OCI-LY3 (cell line): ENCODE measurements around the gene ZSCAN25.

Experiments
- H2AFZ ChIP-seq: fragments of 200-600, 300-600 bp; shearing (Covaris generic); 2 replicates; pipeline ENCODE4 v1.6.0; 2014; ENCODE audit warnings: antibody characterized with exemption, low read depth, low read length
- H3K27ac ChIP-seq: fragments of 200-600, 300-600 bp; sonication (generic); 2 replicates; pipeline ENCODE4 v1.5.1; 2014; ENCODE audit warnings: mild to moderate bottlenecking, low read length, moderate library complexity, mixed read lengths
- H3K27me3 ChIP-seq: fragments of 200-600, 300-600 bp; sonication (generic); 2 replicates; pipeline ENCODE4 v1.6.1; 2014; ENCODE audit warnings: low read depth, low read length, mixed read lengths
- H3K36me3 ChIP-seq: fragments of 200-600, 300-600 bp; sonication (generic); replicated peaks from 2 replicates; pipeline ENCODE3; 2014; ENCODE audit warnings: low read depth, low read length, mixed read lengths
- H3K4me1 ChIP-seq: fragments of 300-600, 200-600 bp; sonication (generic); 2 replicates; pipeline ENCODE4 v1.6.1; 2014; ENCODE audit warnings: low read length, mixed read lengths
- H3K4me2 ChIP-seq: fragments of 200-600, 300-600 bp; sonication (generic); 2 replicates; pipeline ENCODE4 v1.6.1; 2014; ENCODE audit warnings: low read length, mixed read lengths
- H3K4me3 ChIP-seq: fragments of 300-600, 200-600 bp; sonication (generic); 2 replicates; pipeline ENCODE4 v1.5.1; 2014; ENCODE audit warnings: antibody characterized with exemption, mild to moderate bottlenecking, low read length, moderate library complexity
- H3K79me2 ChIP-seq: fragments of 300-600, 200-600 bp; shearing (Covaris generic); 2 replicates; pipeline ENCODE4 v1.6.1; 2014; ENCODE audit warnings: mild to moderate bottlenecking, low read length, mixed read lengths
- H3K9ac ChIP-seq: fragments of 300-600, 200-600 bp; shearing (Covaris generic); 2 replicates; pipeline ENCODE4 v1.6.0; 2014; ENCODE audit warnings: mild to moderate bottlenecking, low read length, moderate library complexity
- H3K9me3 ChIP-seq: fragments of 200-600, 300-600 bp; shearing (Covaris generic); 2 replicates; pipeline ENCODE4 v1.6.1; 2014; ENCODE audit warnings: low read length, mixed read lengths; ENCODE audit not compliant: insufficient read depth
- H4K20me1 ChIP-seq: fragments of 200-600, 300-600 bp; sonication (generic); 2 replicates; pipeline ENCODE4 v1.6.1; 2016; ENCODE audit warnings: low read length, mixed read lengths; ENCODE audit not compliant: insufficient read depth
- CTCF ChIP-seq: fragments of 200-600, 300-600 bp; sonication (generic); IDR thresholded peaks from 2 replicates; pipeline ENCODE4 v1.5.1; 2014; ENCODE audit warnings: antibody characterized with exemption, low read length, low read depth
- EZH2phosphoT487 ChIP-seq: fragments of 200-600 bp; shearing (Covaris generic); IDR thresholded peaks from 2 replicates; pipeline ENCODE4 v1.6.1; 2018; ENCODE audit warnings: antibody characterized with exemption, mixed run types, low read depth

The ZSCAN25 gene

GRCh38 chr7:99669782-99670181 lies 53.0 kb downstream of the ZSCAN25 start:
- Histone ChIP-seq H3K4me1 (no peaks in the 10 kb centered on the region), H3K9ac (no peak overlapping the region), H3K79me2 (no peaks in the 10 kb centered on the region), H3K27me3 (no peaks in the 10 kb centered on the region), H3K27ac (no peak overlapping the region), H3K36me3 (no peaks in the 10 kb centered on the region), H4K20me1 (no peaks in the 10 kb centered on the region), H3K4me3 (no peak overlapping the region), H2AFZ (no peak overlapping the region), H3K9me3 (no peaks in the 10 kb centered on the region), H3K4me2 (no peak overlapping the region)
- TF ChIP-seq EZH2phosphoT487 (no peak), CTCF (no peak)

- H4K20me1 ChIP-seq = no peaks in the 10 kb centered on the region
- H2AFZ ChIP-seq = no peak overlapping the region
- no peak overlapping the region for H3K4me2 ChIP-seq
- no peaks in the 10 kb centered on the region for H3K79me2 ChIP-seq
- no peak for TF ChIP-seq CTCF
- no peak for TF ChIP-seq EZH2phosphoT487
- H3K9me3 ChIP-seq = no peaks in the 10 kb centered on the region
- H3K9ac ChIP-seq = no peak overlapping the region
- no peaks in the 10 kb centered on the region for H3K36me3 ChIP-seq
- H3K4me3 ChIP-seq = no peak overlapping the region
- H3K27me3 ChIP-seq = no peaks in the 10 kb centered on the region
- no peaks in the 10 kb centered on the region for H3K4me1 ChIP-seq
- no peak overlapping the region for H3K27ac ChIP-seq
These were observed 55.8 kb downstream of the ZSCAN25 start for GRCh38 chr7:99672573-99672972.

- TF ChIP-seq EZH2phosphoT487 (no peak), CTCF (no peak)
- Histone ChIP-seq H3K79me2 (no peaks in the 10 kb centered on the region), H3K4me2 (no peak overlapping the region), H3K9me3 (no peaks in the 10 kb centered on the region), H2AFZ (no peak overlapping the region), H3K27me3 (no peaks in the 10 kb centered on the region), H3K36me3 (no peaks in the 10 kb centered on the region), H3K4me1 (no peaks in the 10 kb centered on the region), H4K20me1 (no peaks in the 10 kb centered on the region), H3K27ac (no peak overlapping the region), H3K9ac (no peak overlapping the region), H3K4me3 (no peak overlapping the region)
These were observed 58.4 kb downstream of the ZSCAN25 start for GRCh38 chr7:99674995-99675742.

- H3K36me3 ChIP-seq = no peaks in the 10 kb centered on the region
- H3K4me2 ChIP-seq = no peak overlapping the region
- no peaks in the 10 kb centered on the region for H3K79me2 ChIP-seq
- no peak overlapping the region for H3K27ac ChIP-seq
- H2AFZ ChIP-seq = no peak overlapping the region
- TF ChIP-seq EZH2phosphoT487 (no peak), CTCF (no peak)
- H3K4me1 ChIP-seq = no peaks in the 10 kb centered on the region
- H3K4me3 ChIP-seq = no peak overlapping the region
- H3K9ac ChIP-seq = no peak overlapping the region
- no peaks in the 10 kb centered on the region for H4K20me1 ChIP-seq
- H3K9me3 ChIP-seq = no peaks in the 10 kb centered on the region
- H3K27me3 ChIP-seq = no peaks in the 10 kb centered on the region
These were observed 60.4 kb downstream of the ZSCAN25 start for GRCh38 chr7:99677013-99677647.
